ENCODE data around the gene SCTR.

- no peak for TF ChIP-seq REST (IDR thresholded peaks at IDR 0.05; ENCODE audit: insufficient read depth in 1 of 2, low read depth in 2 of 2, low read length in 1 of 2)
- no peak for TF ChIP-seq CTCF (IDR thresholded peaks at IDR 0.05)
- no peak for TF ChIP-seq POLR2AphosphoS5 (IDR thresholded peaks at IDR 0.05; ENCODE audit: low read depth, low read length)
Measured at GRCh38 chr2:119536211-119536610, 11.9 kb upstream of the SCTR start.

All from Panc1 (cell line).